Pancreas (tissue), 10 donors: ENCODE measurements around the gene BORCS6. TPM values are rescaled to one million over a fixed set of nuclear protein-coding genes. Genes with fewer than 3 reads are reported as not detected.
A peak's percentile ranks its signal among the peaks of the same experiment; 100 is the strongest.

Experiments
- ATAC-seq, 4 donors: fragments of 200-7000 bp; cut with Tn5 transposase; one replicate each; pipeline versions ENCODE4 v1.8.0 to v1.9.1; 2020; ENCODE audit warnings: mild to moderate bottlenecking in 4 of 4, moderate library complexity in 4 of 4
- DNase-seq, 6 donors: peaks; one replicate each; pipeline ENCODE4 v3.0.0-alpha.2; 2020
- FAIRE-seq: peaks from 2 replicates; lab custom pipeline; 2012; peaks lifted over from hg19 to GRCh38; lab: Jason Lieb, UNC
- H3K27ac ChIP-seq, 4 donors: fragments of 200-600 bp; sonication (generic); 1 replicate in 3 of 4; 2 replicates in 1 of 4; pipeline versions ENCODE4 v1.5.0 to v1.8.0; 2020
- H3K27me3 ChIP-seq, 4 donors: fragments of 200-600 bp; one replicate each; pipeline ENCODE4 v1.8.0; 2021
- H3K36me3 ChIP-seq, 3 donors: fragments of 200-600 bp; sonication (generic) in 1 of 3; one replicate each; pipeline versions ENCODE4 v1.5.0 to v1.8.0; 2020 to 2021
- H3K4me1 ChIP-seq, 3 donors: fragments of 200-600 bp; one replicate each; pipeline ENCODE4 v1.8.0; 2021
- H3K4me3 ChIP-seq, 4 donors: fragments of 200-600 bp; sonication (generic) in 2 of 4; one replicate each; pipeline versions ENCODE4 v1.5.0 to v1.8.0; 2020 to 2021
- H3K9me3 ChIP-seq, 4 donors: fragments of 200-600 bp; one replicate each; pipeline ENCODE4 v1.8.0; 2021
- CTCF ChIP-seq, 4 donors: fragments of 200-600 bp; sonication (generic) in 3 of 4; IDR thresholded peaks; one replicate each; pipeline versions ENCODE4 v1.5.0 to v1.8.0; 2021; ENCODE audit warnings: antibody characterized with exemption in 4 of 4
- WGBS, 2 donors: extraction: QIAGEN DNeasy Blood & Tissue Kit; methylation state at CpG; one replicate each; pipeline ENCODE4 v1.1.7; 2013; 5-methylcytosine and 5-hydroxymethylcytosine counted together
- intact Hi-C, 3 donors: fragments of 100-400 bp; cut with DNase I; formaldehyde crosslinking; loops; one replicate each; pipeline versions ENCODE4 v1.11.1 to v1.14.2; 2022
- polyA plus RNA-seq, 2 donors: library from polyadenylated mRNA; stranded (reverse); fragments of 200-250 nt; gene quantifications; one replicate each; pipeline ENCODE4 v1.2.3, GENCODE V29; 2013
- total RNA-seq, 6 donors: library from RNA; stranded (reverse); fragmentation: NEBNext Ultra II Directional in 4 of 6; extraction: Animal tissue kit (Norgen Biotek cat#: 25700) in 4 of 6; gene quantifications; one replicate each; pipeline versions ENCODE4 v1.2.1 to v1.2.4, GENCODE V29; 2021 to 2023
- donor health status: healthy with polysubstance abuse.
- donor health status: DM: no; HTN: no; CAD: no; lungs with moderate emphysema.
- donor health status: DM: no; HTN: no; CAD: no.
- donor health status: control.
- donor health status: control.
- donor health status: Bipolar disorder and iron deficiency.
- donor health status: DM: yes; HTN: yes; CAD: no.
- donor health status: DM: no; HTN: no; CAD: no.
- donor health status: DM: no; HTN: no; CAD: no.
- donor health status: DM: yes; HTN: yes; CAD: no.

The BORCS6 gene
- total and polyA plus RNA-seq, 8 donors = 4.5 to 10.4 (median 6.6) TPM

GRCh38 chr17:8204761-8205555, 15.0 kb upstream of the BORCS6 start:
- H3K36me3 ChIP-seq = no peaks in the 10 kb centered on the region
- no peaks in the 10 kb centered on the region for H3K9me3 ChIP-seq
- TF ChIP-seq CTCF (IDR thresholded peaks at IDR 0.05) = no peak
- FAIRE-seq (no peak), ATAC-seq (no peak), DNase-seq (no peak)
- no peak overlapping the region for H3K4me3 ChIP-seq
- intact Hi-C loops = no loop called here
- H3K4me1 ChIP-seq = no peaks in the 10 kb centered on the region
- no peaks in the 10 kb centered on the region for H3K27me3 ChIP-seq
- WGBS, 2 donors = 84 to 86% methylated on average over 19 of the region's 19 CpGs
- no peak overlapping the region for H3K27ac ChIP-seq

- intact Hi-C loops = no loop called here
- FAIRE-seq = no peak
Measured at GRCh38 chr17:8192070-8192815, 2.3 kb upstream of the BORCS6 start.

GRCh38 chr17:8190506-8190905, 526 bp upstream of the BORCS6 start:
- no peak for TF ChIP-seq CTCF (IDR thresholded peaks at IDR 0.05)
- peak overlapping the region in 2 of 4 donors; percentile 90 to 98 for H3K27ac ChIP-seq
- FAIRE-seq = no peak
- no peak for ATAC-seq
- DNase-seq = no peak
- no peaks in the 10 kb centered on the region for H3K36me3 ChIP-seq
- peaks cover 0 to 28% (median 18%) of the 10 kb centered on the region in 3 donors for H3K4me1 ChIP-seq
- intact Hi-C loops = no loop called here
- peak overlapping the region in 1 of 4 donors; percentile 88 for H3K4me3 ChIP-seq
- no peaks in the 10 kb centered on the region for H3K9me3 ChIP-seq
- no peaks in the 10 kb centered on the region for H3K27me3 ChIP-seq
- 38 to 41% methylated on average over 6 of the region's 6 CpGs for WGBS, 2 donors

More at GRCh38 chr17:8192070-8192815, 2.3 kb upstream of the BORCS6 start:
- no peaks in the 10 kb centered on the region for H3K27me3 ChIP-seq
- WGBS, 2 donors = 9 to 23% methylated on average over 12 of the region's 12 CpGs
- ATAC-seq (peak; percentile 35 to 59 (median 56)), DNase-seq (peak in 4 of 6 donors; percentile 70 to 90 (median 82))
- H3K9me3 ChIP-seq = no peaks in the 10 kb centered on the region
- no peaks in the 10 kb centered on the region for H3K36me3 ChIP-seq
- peak overlapping the region; percentile 11 to 81 (median 58) for H3K27ac ChIP-seq
- H3K4me1 ChIP-seq = peaks cover 0 to 28% (median 18%) of the 10 kb centered on the region in 3 donors
- TF ChIP-seq CTCF (IDR thresholded peaks at IDR 0.05) = no peak
- H3K4me3 ChIP-seq = peak overlapping the region in 3 of 4 donors; percentile 1 to 40 (median 27)

GRCh38 chr17:8189041-8189710, 804 bp downstream of the BORCS6 start:
- H3K4me1 ChIP-seq = peaks cover 0 to 28% (median 18%) of the 10 kb centered on the region in 3 donors
- intact Hi-C loops = loop anchor here in 2 of 3 donors (5.0 to 10.0 kb wide), 2 partner anchors 33 to 64 kb away; partner anchors contain the start of gene HES7 (in 1 of the 2)

More at GRCh38 chr17:8189041-8189710, 804 bp downstream of the BORCS6 start:
- no peak for TF ChIP-seq CTCF (IDR thresholded peaks at IDR 0.05)
- FAIRE-seq = no peak
- H3K9me3 ChIP-seq = no peaks in the 10 kb centered on the region
- peak; percentile 0 for ATAC-seq
- H3K27me3 ChIP-seq = no peaks in the 10 kb centered on the region
- WGBS, 2 donors = 2% methylated on average over 44 to 67 of the region's 67 CpGs
- peak overlapping the region; percentile 82 to 98 (median 88) for H3K27ac ChIP-seq
- no peaks in the 10 kb centered on the region for H3K36me3 ChIP-seq
- H3K4me3 ChIP-seq = peak overlapping the region; percentile 83 to 88 (median 84)
- peak in 5 of 6 donors; percentile 45 to 86 (median 63) for DNase-seq
